NCI-H1694 (cell line): ENCODE results near the gene TXNRD2.
"Not testable (repeated sequence)": the region's sequence is repeated elsewhere in the genome, so short reads cannot be mapped to it uniquely, and the experiment has no call there.

Experiments used
- DNase-seq: peaks from one replicate; lab custom pipeline; 2025; lab: John Stamatoyannopoulos, UW

The TXNRD2 gene

DNA sequence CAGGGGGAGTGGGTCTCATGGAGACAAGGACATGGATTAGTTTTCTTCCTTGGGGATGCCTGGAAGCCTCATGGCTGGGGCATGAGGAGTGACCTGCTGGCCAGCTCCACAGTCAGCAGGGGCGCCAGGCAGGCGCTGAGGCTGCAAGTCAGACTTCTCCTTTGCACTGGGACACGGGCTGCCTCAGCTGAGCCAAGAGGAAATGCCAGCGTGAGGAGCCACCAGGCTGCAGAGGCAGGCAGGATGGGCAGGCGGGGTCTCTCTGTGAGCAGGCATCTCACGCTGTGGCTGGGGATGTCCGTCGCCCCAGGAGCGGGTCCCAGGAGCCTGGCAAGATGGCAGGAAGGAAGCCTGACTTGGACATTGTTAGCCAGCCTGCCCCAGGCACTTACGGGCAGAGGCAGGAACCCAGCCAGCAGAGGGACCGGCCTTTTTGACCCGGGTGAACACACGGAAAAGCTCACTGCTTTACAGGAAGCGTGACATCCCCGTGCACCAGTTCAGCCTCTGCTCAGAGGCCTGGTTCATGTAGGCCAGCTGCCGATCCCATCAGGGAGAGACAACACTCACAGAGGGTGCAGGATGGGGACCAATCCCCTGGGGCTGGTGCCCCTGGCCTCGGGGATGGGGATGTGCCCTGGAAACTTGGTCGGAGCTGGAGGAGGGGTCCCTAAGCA lies 97.1 kb downstream of the TXNRD2 start:
- DNase-seq, result no peak

DNA sequence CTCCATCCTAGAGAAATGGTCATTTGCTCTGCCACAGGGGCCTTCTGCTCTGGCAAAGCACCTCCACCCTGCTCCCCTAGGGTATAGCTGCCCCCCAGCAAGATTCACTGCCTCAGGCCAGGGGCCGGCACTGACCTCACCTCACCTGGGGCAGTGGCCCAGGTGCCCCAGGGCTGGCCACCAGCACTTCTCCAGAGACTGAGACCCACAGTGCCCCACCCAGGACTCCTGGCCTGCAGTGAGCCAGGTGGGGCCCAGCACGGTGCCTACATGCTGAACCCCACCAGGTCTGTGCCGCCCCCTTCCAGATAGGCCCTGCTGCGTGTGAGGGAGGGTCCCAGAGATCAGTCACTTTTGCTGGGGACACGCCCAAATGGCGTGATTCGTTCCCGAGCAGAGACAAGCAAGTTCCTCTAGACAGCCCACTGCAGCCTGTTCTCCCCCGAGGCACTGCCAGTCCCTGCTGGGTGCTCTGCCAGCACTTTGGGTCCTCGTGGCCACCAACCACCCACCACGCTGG lies 97.7 kb downstream of the TXNRD2 start:
- no peak for DNase-seq

DNA sequence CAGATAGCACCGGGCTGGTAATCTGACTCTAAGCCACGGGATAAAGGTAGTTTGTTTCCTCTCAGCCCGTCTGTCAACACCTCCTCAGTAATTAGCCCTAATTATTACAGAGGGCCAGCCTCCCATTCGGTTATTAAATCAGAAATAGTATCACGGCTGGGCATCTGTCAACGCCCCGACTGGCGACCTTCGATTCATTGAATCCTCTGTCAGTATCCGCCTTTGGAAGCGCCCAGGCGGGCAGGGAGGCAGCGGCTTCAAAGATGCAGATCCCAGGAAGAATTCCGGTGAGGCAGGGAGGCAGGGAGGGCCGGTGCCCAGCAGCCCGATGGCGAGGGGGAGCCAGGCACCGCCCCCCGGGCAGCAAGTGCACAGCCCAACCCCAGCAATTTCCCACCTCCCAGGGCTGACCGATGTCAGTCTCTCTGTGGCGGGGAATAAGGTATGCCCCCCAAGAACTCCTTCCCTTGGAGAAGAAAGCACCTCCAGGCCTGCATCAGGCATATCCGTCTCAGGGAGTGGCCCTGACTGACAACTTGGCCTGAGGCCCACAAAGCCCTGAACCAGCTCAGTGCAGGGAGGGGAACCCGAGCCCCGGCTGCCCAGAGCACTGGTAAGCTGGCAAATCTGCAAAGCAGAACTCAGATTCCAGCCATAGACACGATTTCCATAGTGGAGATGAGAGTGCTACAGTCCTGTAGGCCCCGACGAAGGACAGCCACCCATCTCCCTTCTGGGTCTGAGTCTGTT lies 98.3 kb downstream of the TXNRD2 start:
- peak; percentile 23 for DNase-seq

DNA sequence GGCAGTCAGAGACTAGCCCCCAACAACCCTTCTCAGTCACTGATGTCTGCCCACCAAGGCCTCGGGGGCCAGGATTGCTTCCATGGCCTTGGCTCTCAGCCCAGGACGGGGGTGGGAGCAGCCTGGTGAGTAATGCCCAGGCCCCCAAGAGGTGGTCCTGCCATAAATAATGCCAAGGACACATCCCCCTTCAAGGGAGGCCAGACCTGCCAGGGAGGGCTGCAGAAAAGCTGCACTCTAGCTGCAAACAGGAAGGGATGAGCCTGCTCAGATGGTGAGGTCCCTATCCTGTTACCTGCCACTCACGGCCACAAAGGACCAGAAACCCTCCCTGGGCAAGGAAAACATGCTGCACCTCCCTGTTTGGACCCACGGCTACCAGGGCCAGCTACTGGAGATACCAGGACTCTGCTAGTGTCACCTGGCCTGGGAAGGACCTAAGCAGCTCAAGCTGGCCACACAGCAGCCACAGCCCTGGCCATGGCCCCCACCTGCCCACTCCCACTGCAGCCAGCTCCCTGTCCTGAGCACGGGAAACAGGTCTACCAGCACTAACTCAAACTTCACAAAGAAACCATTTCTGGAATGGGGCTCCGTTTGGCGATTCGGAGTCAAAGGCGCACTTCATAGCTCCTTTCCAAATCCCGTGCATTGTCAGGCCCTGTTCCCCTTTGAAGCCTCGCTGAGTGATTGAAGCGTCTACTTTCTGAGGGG lies 99.1 kb downstream of the TXNRD2 start:
- no peak for DNase-seq

DNA sequence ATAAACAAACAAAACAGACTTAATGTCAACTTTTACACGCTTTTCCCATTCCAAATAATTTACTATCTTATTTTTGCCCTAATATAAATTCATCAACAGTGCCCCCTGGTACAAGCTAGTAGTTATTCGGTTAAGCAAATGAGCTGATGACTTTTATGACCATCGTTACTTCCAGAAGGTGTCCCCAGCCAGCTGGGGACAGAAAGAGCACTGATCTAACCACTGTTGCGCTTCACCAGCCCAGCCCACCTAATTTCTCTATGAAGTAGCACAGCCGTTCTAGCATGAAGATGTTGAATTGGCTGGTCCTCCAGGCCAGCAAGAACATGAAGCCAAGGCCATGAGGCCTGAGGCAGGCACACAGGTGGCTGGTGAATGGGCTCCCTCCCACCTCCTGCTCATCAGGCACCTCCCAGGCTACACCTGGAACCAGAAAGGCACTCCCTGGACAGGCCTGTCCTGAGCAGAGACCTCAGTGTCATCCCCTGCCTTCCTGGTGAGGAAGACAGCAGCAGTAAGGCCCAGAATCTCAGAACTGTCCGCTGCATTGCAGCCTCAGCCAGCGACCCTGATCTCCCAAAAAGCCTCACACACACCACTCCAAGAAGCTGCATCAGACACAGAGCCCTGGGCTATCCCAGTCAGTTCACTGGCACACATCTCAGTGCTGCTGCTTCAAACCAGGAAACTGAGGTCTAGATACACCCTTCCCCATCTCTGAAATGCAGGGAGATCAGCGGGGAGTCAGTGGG lies 99.8 kb downstream of the TXNRD2 start:
- DNase-seq, result no peak

DNA sequence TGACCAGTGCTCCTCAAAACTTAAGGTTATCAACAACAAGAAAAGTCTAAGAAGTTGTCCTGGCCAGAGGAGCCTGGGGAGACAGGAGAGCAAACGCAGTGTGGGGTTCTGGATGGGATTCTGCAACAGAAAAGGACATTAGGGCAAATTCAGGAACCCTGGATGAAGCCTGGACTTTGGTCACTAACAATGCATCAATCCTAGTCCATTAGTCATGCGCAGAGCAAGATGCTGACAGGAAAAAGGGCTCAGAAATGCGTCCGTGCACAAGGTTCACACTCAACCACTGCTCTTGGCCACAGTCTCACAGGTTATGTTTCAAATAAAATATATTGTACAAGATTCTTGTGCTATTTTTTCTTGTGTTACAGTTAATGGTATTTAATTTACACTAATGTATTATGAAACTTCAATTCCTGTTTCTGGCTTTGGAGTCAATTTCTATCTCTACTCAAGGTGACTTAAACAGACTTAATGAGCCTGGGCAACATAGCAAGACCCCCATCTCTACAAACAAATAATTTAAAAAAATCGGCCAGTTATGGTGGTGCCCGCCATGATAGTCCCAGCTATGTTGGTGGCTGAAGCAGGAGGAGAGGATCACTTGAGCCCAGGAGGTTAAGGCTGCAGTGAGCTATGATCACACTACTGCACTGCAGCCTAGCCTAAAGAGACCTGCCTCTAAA lies 100.5 kb downstream of the TXNRD2 start:
- no peak for DNase-seq

DNA sequence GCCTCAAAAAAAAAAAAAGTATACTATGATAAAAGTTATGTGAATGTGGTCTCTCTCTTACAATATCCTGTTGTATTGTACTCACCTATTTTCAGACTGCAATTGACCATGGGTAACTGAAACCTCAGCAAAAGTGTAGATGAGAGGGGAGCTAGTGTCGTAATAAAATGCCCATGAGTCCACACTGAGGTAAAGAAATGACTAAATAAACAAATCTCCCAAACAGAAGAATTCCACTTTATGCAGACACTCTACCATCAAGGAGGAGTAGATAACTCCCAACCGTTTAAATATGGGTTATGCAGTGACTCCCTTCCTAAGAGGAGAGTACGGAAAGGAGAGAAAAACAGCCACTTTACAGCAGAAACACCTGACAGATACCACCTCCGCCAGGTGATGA lies 101.6 kb downstream of the TXNRD2 start:
- no peak for DNase-seq

DNA sequence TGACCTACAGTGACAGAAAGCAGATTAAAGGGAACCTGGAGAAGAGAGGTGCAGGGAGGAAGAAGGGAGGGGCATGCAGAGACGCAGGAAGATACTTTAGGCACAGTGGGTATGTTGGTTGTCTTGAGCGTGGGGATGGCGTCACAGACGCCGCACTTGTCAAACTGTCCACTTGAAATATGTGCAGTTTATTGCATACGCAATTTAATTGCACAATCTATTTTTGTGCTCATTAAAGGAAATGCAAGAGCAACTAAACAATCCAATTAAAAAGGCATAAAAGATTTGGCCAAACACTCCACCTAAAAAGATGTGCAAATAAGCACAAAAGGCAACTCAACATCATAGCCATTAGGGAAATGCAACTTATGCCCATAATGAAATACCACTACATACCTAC lies 103.7 kb downstream of the TXNRD2 start:
- no peak for DNase-seq

DNA sequence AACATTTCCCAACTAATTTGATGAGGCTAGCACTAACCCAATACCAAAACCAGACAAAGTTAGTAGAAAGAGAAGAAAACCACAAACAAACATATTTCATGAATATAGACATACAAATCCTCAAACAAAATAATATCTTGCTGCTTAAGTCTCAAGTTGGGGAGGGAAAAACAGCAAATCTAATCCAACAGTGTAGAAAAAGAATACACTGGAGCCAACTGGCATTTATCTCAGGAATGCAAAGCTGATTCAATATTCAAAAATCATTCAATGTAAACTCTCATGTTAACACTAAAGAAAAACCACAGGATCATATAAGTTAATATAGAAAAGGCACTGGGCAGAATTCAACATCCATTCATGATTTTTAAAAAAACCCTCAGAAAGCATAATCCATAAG lies 105.1 kb downstream of the TXNRD2 start:
- DNase-seq, result no peak

DNA sequence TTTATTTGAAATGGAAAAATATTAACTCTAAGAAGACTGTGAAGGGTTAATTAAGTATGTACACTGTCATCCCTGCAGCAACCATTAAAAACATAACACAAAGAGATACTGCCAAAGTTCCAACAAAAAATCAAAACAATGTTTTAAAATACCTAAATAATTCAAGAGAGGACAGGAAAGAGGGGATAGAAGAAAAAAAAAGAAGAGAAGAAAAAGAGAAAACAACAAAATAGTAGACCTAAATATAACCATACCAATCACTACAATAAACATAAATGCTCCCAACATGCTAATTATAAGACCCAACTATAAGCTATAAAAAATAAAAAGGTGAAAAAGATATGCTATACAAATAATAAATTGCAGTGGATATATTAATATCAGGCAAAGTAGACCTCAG lies 107.0 kb downstream of the TXNRD2 start:
- DNase-seq, result no peak

DNA sequence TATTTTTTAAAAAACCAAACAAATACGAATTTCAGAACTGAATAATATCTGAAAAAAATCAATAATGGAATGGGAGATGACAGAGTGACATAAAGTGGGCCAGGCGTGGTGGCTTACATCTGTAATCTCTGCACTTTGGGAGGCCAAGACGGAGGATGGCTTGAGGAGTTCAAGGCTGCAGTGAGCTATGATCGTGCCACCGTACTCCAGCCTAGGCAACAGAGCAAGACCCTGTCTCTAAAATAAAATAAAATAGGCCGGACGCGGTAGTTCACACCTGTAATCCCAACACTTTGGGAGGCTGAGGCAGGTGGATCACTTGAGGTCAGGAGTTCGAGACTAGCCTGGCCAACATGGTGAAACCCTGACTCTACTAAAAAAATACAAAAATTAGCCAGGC lies 108.3 kb downstream of the TXNRD2 start:
- not testable (repeated sequence) for DNase-seq

DNA sequence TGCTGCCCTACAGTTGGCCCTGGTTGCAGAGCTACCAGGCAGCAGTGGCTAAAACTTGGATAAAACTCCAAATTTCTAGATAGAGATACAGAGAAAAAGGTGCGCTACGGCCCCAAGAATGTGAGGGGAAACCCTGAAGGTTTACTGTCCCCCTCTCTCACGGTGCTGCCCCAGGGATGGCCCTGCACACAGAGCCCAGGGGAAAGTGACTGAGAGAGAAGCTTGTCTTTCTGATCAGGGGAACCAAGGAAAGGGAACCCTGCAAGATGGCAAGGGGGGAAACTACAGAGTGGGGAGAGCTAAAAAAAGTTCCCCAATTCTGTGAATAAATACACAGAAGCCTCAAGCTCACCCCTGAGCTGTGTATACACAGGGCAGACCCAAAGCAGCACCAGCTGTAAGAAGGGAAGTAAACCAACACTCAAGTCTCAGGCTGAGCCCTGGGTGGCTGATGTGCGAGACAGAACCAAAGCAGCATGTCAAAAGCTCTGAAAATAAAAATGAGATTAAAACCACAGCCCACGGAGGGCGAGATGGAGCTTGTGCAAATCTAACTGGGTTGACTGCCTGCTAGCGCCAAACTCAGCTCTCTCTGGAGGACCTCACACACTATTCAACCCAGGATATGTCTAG lies 109.0 kb downstream of the TXNRD2 start:
- DNase-seq, result peak; percentile 11

DNA sequence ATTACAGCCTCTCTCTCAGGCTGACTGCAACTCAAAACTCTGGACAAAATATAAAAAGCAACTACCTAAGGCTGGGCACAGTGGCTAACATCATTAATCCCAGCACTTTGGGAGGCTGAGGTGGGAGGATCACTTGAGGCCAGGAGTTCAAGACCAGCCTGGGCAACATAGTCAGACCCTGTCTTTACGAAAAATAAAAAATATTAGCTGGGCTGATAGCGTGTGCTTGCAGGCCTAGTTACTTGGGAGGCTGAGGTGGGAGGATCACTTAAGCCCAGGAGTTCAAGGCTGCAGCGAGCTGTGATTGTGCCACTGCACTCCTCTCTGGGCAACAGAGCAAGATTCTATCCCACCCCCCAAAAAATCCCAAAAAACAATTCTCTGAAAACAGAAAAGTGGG lies 109.6 kb downstream of the TXNRD2 start:
- DNase-seq, result not testable (repeated sequence)

DNA sequence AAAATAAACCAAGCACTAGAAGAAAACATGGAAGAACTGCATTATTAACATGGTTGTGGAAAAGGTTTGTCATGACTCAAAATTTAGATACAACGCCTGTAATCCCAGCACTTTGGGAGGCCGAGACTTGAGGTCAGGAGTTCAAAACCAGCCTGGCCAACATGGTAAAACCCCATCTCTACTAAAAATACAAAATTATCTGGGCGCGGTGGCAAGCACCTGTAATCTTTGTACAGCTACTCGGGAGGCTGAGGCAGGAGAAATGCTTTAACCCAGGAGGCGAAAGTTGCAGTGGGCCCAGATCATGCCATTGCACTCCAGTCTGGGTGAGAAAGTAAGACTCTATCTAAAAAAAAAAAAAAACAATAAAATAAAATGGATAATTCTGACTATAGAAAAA lies 110.6 kb downstream of the TXNRD2 start:
- DNase-seq, result no peak

DNA sequence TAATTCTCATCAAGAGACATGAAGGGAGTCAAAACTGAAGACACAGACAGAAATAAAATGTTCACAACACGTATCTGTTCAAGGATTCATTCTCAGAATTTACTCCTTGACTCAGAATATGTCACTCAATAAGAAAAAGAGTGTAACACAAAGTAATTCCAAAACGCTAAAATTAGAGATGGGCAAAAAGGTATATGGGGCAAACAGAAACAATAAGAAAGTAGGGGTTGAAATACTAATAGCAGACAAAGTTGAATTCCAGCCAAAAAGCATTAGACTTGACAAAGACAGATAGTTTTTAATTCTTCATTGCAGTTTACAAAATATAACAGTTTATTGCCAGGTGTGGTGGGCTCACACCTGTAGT lies 113.6 kb downstream of the TXNRD2 start:
- DNase-seq, result no peak

DNA sequence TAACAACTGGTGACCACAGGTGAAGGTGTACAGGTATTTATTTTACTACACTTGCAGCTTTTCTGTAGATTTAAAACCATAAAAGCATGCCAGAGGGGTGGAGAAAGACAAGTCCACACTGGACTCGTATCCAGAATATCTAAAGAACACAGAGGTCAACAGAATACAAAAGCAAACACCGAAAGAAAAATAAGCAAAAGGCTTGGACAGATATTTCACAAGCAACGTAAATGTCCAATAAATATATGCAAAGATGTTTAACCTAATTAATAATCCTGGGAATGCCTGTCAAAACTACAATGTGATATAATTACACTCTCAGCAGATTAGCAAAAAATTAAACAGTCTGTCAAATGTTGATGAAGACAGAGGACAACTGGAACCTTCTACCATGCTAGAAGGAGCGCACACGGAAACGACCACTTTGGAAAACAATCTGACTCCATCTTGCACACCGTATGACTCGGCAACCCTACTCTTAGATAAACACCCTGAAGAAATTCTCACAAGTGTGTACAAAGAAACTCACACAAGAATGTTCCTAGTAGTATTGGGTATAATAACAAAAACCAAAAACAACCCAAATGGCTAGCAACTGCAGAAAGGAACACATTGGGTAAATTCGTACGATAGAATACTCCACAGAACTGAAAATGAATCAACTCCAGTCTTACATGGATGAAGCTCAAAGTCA lies 114.1 kb downstream of the TXNRD2 start:
- no peak for DNase-seq

DNA sequence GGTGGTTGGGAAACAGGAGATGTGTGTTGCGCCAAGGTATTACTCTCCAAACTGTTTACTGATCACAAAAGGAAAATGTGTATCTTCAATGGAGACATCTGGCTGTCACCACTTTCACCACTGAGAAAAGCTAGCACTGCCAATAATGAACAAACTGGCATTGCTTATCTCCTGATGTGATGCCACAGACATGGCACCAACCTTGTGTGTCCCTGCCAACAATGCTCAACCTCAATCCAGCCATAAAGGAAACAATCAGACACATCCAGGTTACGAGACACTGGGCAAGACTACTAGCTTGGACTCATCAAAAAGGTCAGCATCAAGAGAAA lies 115.0 kb downstream of the TXNRD2 start:
- no peak for DNase-seq

DNA sequence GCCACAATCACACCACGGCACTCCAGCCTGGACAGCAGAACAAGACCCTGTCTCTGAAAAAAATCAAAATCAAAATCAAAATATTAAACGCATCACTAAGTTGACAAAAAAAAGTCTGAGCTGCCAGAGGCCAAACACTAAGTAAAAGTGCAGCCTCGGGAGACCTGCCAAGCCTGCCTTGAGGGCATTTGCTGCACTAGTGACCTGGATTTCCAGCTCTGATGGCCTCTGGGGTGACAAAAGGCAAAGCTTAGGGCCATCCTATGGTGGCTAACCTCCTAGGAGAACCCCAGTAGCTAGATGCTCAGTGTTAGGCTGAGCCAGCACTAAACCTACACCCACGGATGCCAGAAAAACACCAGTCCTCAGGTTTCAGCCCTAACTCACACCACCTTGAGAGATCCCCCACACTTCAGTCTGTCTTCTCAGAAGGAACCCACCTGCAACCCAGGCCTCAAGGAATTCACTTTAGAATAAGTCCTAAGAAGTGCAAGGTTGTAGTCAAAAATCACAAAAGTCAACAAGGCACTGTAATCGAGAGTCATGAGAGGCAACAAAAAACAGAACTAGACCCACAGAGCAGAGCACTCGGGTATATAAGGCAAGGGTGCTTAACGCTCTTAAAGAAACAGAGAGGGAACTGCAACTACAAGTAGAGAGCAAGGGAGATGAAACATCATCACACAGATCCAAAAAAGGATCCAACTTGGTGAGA lies 115.6 kb downstream of the TXNRD2 start:
- DNase-seq, result no peak
